ENCODE measurements around the gene TRIM32.
A peak's percentile ranks its signal among the peaks of the same experiment; 100 is the strongest.

TRIM32 gene

DNA sequence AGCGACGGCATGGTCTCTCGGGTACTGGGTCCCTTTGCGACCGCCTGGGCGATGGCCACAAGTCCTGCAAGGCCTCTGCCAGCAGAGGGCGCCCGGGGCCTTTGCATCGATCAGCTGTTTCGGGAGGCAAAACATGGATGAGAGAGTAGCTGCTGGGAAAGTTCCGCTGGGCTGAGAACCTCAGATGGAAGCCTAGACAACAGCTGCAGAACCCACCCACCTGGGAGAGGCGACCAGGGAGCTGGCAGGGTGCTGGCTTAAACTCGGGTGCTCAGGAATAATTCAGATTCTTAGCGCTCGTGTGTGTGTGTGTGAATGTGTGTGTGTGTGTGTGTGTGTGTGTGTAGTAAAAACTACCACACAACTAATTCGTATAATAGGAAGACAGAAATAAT lies 50.0 kb downstream of the TRIM32 start:
- Histone ChIP-seq H3K27ac (ENCODE audit: low read depth, low read length, poor library complexity, severe bottlenecking) (no peak overlapping the region), H3K9me3 (ENCODE audit: low read length) (no peaks in the 10 kb centered on the region), H3K4me1 (ENCODE audit: insufficient read depth, low read length, severe bottlenecking) (no peaks in the 10 kb centered on the region), H3K36me3 (ENCODE audit: insufficient read depth, low read length) (no peaks in the 10 kb centered on the region), H3K9me2 (ENCODE audit: low read depth, low read length) (no peaks in the 10 kb centered on the region), H3K27me3 (ENCODE audit: insufficient read depth, low read length) (no peaks in the 10 kb centered on the region), H3F3A (ENCODE audit: insufficient read depth, low read length) (no peaks in the 10 kb centered on the region), H3K4me2 (ENCODE audit: low read length) (no peak overlapping the region), H3K4me3 (ENCODE audit: low read depth, low read length, poor library complexity, severe bottlenecking) (no peak overlapping the region), H2AFZ (ENCODE audit: low read length) (no peak overlapping the region), H3K9ac (ENCODE audit: low read length) (no peak overlapping the region), H4K20me1 (ENCODE audit: insufficient read depth, low read length) (no peaks in the 10 kb centered on the region), H3K79me2 (ENCODE audit: insufficient read depth, low read length) (no peaks in the 10 kb centered on the region)
- no peak for TF ChIP-seq EZH2 (IDR thresholded peaks at IDR 0.05; ENCODE audit: borderline replicate concordance, low read length)
- TF ChIP-seq, protein P1, sequence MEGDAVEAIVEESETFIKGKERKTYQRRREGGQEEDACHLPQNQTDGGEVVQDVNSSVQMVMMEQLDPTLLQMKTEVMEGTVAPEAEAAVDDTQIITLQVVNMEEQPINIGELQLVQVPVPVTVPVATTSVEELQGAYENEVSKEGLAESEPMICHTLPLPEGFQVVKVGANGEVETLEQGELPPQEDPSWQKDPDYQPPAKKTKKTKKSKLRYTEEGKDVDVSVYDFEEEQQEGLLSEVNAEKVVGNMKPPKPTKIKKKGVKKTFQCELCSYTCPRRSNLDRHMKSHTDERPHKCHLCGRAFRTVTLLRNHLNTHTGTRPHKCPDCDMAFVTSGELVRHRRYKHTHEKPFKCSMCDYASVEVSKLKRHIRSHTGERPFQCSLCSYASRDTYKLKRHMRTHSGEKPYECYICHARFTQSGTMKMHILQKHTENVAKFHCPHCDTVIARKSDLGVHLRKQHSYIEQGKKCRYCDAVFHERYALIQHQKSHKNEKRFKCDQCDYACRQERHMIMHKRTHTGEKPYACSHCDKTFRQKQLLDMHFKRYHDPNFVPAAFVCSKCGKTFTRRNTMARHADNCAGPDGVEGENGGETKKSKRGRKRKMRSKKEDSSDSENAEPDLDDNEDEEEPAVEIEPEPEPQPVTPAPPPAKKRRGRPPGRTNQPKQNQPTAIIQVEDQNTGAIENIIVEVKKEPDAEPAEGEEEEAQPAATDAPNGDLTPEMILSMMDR (IDR thresholded peaks at IDR 0.05; ENCODE audit: low read length) = peak; percentile 93

DNA sequence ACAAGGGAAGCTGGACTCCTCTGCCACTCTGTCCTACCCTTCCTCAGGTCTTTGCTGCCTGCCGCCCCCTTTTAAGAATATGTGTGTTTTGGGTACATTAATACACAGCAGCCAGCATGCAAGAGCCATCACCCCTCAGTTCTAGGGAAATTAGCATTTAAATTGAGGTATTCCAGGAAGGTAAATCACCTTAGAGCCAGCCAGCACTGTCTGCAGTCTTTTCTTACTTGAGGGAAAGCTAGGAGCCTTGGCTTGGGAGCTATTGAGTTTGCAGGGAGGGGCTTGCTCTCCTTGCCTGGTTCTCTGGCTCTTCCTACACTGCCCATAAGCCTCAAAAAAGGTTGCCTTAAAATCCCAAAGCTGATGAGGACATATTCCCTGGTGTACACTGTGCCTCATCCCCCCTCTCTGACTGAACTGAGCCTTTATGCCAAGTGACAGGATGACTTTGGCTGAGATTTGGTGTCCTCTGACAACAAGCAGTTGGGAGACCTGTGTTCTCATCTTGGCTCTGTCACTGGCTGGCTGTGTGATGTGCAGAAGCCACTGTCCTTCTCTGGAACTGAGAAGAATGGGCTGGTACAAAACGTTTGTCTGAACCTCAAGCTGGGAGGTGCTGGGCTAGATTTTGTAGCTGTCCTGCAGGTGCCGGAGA lies 54.1 kb downstream of the TRIM32 start:
- Histone ChIP-seq H2AFZ (ENCODE audit: low read length) (no peak overlapping the region), H3K79me2 (ENCODE audit: insufficient read depth, low read length) (no peaks in the 10 kb centered on the region), H3K27ac (ENCODE audit: low read depth, low read length, poor library complexity, severe bottlenecking) (no peak overlapping the region), H3K4me3 (ENCODE audit: low read depth, low read length, poor library complexity, severe bottlenecking) (no peak overlapping the region), H3K27me3 (ENCODE audit: insufficient read depth, low read length) (no peaks in the 10 kb centered on the region), H3K4me2 (ENCODE audit: low read length) (no peak overlapping the region), H3K36me3 (ENCODE audit: insufficient read depth, low read length) (no peaks in the 10 kb centered on the region), H4K20me1 (ENCODE audit: insufficient read depth, low read length) (no peaks in the 10 kb centered on the region), H3F3A (ENCODE audit: insufficient read depth, low read length) (no peaks in the 10 kb centered on the region), H3K4me1 (ENCODE audit: insufficient read depth, low read length, severe bottlenecking) (no peaks in the 10 kb centered on the region), H3K9me2 (ENCODE audit: low read depth, low read length) (no peaks in the 10 kb centered on the region), H3K9me3 (ENCODE audit: low read length) (no peaks in the 10 kb centered on the region), H3K9ac (ENCODE audit: low read length) (no peak overlapping the region)
- TF ChIP-seq, protein P1 (IDR thresholded peaks at IDR 0.05; ENCODE audit: low read length) = no peak
- TF ChIP-seq EZH2 (IDR thresholded peaks at IDR 0.05; ENCODE audit: borderline replicate concordance, low read length) = no peak

DNA sequence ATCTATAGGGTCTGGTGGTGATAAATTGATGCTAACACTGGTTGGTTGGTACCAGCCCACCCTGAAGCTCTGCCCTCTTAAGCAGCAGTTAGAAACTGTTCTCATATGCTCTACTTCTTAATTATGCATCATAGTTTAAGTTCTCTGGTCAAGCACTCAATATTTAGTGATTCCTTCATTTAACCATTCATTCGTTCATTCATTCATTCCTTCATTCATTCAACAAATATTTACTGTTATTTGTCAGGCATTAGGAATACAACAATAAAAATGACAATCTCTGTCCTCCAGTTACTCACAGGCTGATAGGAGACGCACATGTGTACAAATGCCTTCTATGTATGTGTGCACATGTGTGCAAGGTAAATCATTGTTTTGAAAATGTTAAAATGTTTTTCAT lies 54.6 kb downstream of the TRIM32 start:
- H3K4me2 ChIP-seq (ENCODE audit: low read length) = no peak overlapping the region
- no peaks in the 10 kb centered on the region for H3K4me1 ChIP-seq (ENCODE audit: insufficient read depth, low read length, severe bottlenecking)
- H3K27ac ChIP-seq (ENCODE audit: low read depth, low read length, poor library complexity, severe bottlenecking) = no peak overlapping the region
- no peaks in the 10 kb centered on the region for H3K9me3 ChIP-seq (ENCODE audit: low read length)
- no peak for TF ChIP-seq EZH2 (IDR thresholded peaks at IDR 0.05; ENCODE audit: borderline replicate concordance, low read length)
- TF ChIP-seq, protein P1 (IDR thresholded peaks at IDR 0.05; ENCODE audit: low read length) = no peak
- H2AFZ ChIP-seq (ENCODE audit: low read length) = no peak overlapping the region
- H3F3A ChIP-seq (ENCODE audit: insufficient read depth, low read length) = no peaks in the 10 kb centered on the region
- no peaks in the 10 kb centered on the region for H3K36me3 ChIP-seq (ENCODE audit: insufficient read depth, low read length)
- no peaks in the 10 kb centered on the region for H3K79me2 ChIP-seq (ENCODE audit: insufficient read depth, low read length)
- no peaks in the 10 kb centered on the region for H3K9me2 ChIP-seq (ENCODE audit: low read depth, low read length)
- H4K20me1 ChIP-seq (ENCODE audit: insufficient read depth, low read length) = no peaks in the 10 kb centered on the region
- H3K9ac ChIP-seq (ENCODE audit: low read length) = no peak overlapping the region
- no peaks in the 10 kb centered on the region for H3K27me3 ChIP-seq (ENCODE audit: insufficient read depth, low read length)
- H3K4me3 ChIP-seq (ENCODE audit: low read depth, low read length, poor library complexity, severe bottlenecking) = no peak overlapping the region

Data from OCI-LY1 (cell line).